Measurements from ENCODE around the gene TACR2.

Gene TACR2

GRCh38 chr10:69385454-69386350, 31.0 kb downstream of the TACR2 start:
- H3K4me3 ChIP-seq (ENCODE audit: low read depth, low read length), result no peak overlapping the region
- no peak for TF ChIP-seq CTCF (IDR thresholded peaks at IDR 0.05; ENCODE audit: borderline replicate concordance, insufficient read depth, low read depth, low read length)

GRCh38 chr10:69384320-69384719, 32.4 kb downstream of the TACR2 start:
- no peak overlapping the region for H3K4me3 ChIP-seq (ENCODE audit: low read depth, low read length)
- TF ChIP-seq CTCF (IDR thresholded peaks at IDR 0.05; ENCODE audit: borderline replicate concordance, insufficient read depth, low read depth, low read length), result no peak

GRCh38 chr10:69383558-69383957, 33.2 kb downstream of the TACR2 start:
- no peak for TF ChIP-seq CTCF (IDR thresholded peaks at IDR 0.05; ENCODE audit: borderline replicate concordance, insufficient read depth, low read depth, low read length)

GRCh38 chr10:69382382-69383117, 34.2 kb downstream of the TACR2 start:
- TF ChIP-seq CTCF (IDR thresholded peaks at IDR 0.05; ENCODE audit: borderline replicate concordance, insufficient read depth, low read depth, low read length), result no peak
- no peak overlapping the region for H3K4me3 ChIP-seq (ENCODE audit: low read depth, low read length)

More at GRCh38 chr10:69383558-69383957, 33.2 kb downstream of the TACR2 start:
- H3K4me3 ChIP-seq (ENCODE audit: low read depth, low read length), result no peak overlapping the region

- TF ChIP-seq CTCF (IDR thresholded peaks at IDR 0.05; ENCODE audit: borderline replicate concordance, insufficient read depth, low read depth, low read length), result no peak
- H3K4me3 ChIP-seq (ENCODE audit: low read depth, low read length), result no peak overlapping the region
Measured at GRCh38 chr10:69379800-69380199, 36.9 kb downstream of the TACR2 start.

- TF ChIP-seq CTCF (IDR thresholded peaks at IDR 0.05; ENCODE audit: borderline replicate concordance, insufficient read depth, low read depth, low read length), result no peak
Measured at GRCh38 chr10:69377933-69378332, 38.8 kb downstream of the TACR2 start.

More at GRCh38 chr10:69377933-69378332, 38.8 kb downstream of the TACR2 start:
- no peak overlapping the region for H3K4me3 ChIP-seq (ENCODE audit: low read depth, low read length)
